ENCODE data around the gene TAF8.

The TAF8 gene

DNA sequence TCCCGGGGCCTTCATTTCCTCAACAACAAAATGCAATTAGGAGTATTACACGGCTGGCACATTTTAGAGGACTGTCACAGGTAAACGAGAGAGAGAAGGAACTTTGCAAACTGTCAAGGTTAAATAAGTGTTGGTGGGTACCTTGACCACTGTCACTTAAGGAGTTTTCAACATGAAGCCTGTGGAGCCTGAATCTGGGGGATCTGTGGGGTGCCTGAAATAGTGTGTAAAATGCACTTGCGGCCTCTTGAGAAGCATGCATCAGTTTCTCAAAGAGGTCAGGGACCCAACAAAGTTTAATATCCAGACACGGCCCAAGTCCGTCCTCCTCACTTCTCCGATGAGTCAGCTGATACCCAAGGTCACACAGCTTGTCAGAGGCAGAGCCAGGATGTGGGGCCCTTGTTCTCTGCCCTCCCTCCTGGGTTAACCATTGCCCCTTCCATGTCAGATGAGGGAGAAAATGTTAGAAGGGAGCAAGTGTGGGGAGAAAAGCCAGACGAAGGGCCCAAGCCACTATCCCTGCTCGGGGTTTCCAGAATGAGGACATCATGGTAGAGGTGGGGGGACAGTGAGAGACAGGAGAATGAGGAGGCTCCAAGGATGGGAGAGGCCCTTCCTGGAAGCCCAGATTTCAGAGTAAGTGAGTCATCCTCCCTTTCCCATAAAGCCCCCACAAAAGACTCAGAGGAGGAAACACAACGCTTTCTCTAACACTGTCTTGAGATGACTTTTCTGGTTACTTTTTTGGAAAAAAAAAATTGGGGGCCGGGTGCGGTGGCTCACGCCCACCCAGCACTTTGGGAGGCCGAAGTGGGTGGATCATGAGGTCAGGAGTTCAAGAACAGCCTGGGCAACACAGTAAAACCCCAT is 49.9 kb downstream of the TAF8 start:
- Histone ChIP-seq H3K27me3 (ENCODE audit: control insufficient read depth, insufficient read depth, low read length) (peaks cover 4% of the 10 kb centered on the region), H3K4me1 (ENCODE audit: control insufficient read depth, insufficient read depth, low read length) (peaks cover 4% of the 10 kb centered on the region), H3K9ac (ENCODE audit: low read length) (no peak overlapping the region), H3K4me3 (ENCODE audit: low read length) (no peak overlapping the region), H3K36me3 (ENCODE audit: control insufficient read depth, insufficient read depth, low read length) (no peaks in the 10 kb centered on the region), H3K27ac (ENCODE audit: low read depth, low read length) (peak overlapping the region; percentile 48)

DNA sequence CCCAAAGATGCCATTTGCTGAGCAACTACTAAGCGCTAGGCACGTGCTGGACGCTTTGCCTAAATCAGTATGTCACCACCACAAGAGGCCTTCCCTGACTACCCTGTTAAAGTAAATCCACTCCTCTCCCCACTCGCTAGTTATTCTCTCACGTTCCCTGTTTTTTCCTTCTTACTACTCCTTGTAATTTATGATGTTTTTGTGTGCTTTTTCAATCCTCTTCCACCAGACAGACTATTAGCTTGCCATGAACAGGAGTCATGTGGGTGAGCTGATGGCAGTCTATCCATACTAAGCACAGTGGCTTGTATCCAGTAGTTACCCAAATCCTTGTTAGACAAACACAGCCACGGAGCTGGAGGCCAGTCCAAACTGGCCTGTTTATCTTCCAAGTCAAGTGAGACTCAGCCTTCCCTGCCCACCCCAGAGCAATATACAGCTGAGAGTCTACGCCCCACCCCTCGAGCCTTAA is 50.9 kb downstream of the TAF8 start:
- H3K36me3 ChIP-seq (ENCODE audit: control insufficient read depth, insufficient read depth, low read length) = no peaks in the 10 kb centered on the region
- H3K4me1 ChIP-seq (ENCODE audit: control insufficient read depth, insufficient read depth, low read length) = peaks cover 4% of the 10 kb centered on the region
- H3K27me3 ChIP-seq (ENCODE audit: control insufficient read depth, insufficient read depth, low read length) = peaks cover 4% of the 10 kb centered on the region
- peak overlapping the region; percentile 59 for H3K27ac ChIP-seq (ENCODE audit: low read depth, low read length)
- no peak overlapping the region for H3K4me3 ChIP-seq (ENCODE audit: low read length)
- no peak overlapping the region for H3K9ac ChIP-seq (ENCODE audit: low read length)

DNA sequence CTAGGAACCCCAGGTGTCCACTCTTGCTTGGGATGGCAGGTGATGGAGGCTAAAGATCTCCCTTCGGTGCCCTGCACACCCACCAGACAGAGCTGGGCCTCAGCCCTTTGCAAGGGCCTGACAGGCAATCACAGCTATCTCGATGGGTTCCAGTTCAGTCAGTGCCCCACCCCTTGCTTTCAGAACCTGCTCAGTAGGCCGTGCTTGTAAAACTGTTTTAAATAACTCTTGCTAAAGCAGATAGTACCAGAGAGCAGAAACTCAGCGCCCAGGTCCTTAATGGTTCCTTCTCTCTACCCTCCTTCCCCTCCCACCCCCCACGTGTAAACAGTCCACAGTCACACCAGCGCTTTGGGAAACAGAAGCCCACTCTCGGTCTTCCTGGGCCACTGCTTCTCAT is 52.9 kb downstream of the TAF8 start:
- H3K4me3 ChIP-seq (ENCODE audit: low read length) = no peak overlapping the region

DNA sequence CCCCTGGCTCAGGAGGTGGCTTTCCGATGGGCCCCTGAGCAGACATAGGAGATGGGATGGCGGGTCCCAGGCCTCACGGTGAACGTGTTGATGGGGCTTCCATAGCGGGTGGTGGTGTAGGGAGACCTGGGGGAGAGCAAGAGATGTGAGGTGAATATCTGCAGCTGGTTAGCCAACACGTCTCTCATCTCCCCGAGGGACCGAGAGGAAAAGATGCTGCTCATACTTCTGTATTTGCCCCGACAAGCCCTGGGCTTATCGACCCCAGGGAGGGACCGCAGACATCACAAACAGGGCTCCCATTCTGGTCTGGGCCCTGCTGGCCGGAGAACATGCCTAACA is 53.4 kb downstream of the TAF8 start:
- Histone ChIP-seq H3K27ac (ENCODE audit: low read depth, low read length) (no peak overlapping the region), H3K4me1 (ENCODE audit: control insufficient read depth, insufficient read depth, low read length) (peaks cover 4% of the 10 kb centered on the region), H3K36me3 (ENCODE audit: control insufficient read depth, insufficient read depth, low read length) (no peaks in the 10 kb centered on the region), H3K9ac (ENCODE audit: low read length) (no peak overlapping the region), H3K4me3 (ENCODE audit: low read length) (peak overlapping the region; percentile 52), H3K27me3 (ENCODE audit: control insufficient read depth, insufficient read depth, low read length) (peaks cover 4% of the 10 kb centered on the region)

More for the DNA sequence above, 52.9 kb downstream of the TAF8 start:
- Histone ChIP-seq H3K4me1 (ENCODE audit: control insufficient read depth, insufficient read depth, low read length) (peaks cover 4% of the 10 kb centered on the region), H3K27ac (ENCODE audit: low read depth, low read length) (no peak overlapping the region), H3K9ac (ENCODE audit: low read length) (no peak overlapping the region), H3K27me3 (ENCODE audit: control insufficient read depth, insufficient read depth, low read length) (peaks cover 4% of the 10 kb centered on the region), H3K36me3 (ENCODE audit: control insufficient read depth, insufficient read depth, low read length) (no peaks in the 10 kb centered on the region)

DNA sequence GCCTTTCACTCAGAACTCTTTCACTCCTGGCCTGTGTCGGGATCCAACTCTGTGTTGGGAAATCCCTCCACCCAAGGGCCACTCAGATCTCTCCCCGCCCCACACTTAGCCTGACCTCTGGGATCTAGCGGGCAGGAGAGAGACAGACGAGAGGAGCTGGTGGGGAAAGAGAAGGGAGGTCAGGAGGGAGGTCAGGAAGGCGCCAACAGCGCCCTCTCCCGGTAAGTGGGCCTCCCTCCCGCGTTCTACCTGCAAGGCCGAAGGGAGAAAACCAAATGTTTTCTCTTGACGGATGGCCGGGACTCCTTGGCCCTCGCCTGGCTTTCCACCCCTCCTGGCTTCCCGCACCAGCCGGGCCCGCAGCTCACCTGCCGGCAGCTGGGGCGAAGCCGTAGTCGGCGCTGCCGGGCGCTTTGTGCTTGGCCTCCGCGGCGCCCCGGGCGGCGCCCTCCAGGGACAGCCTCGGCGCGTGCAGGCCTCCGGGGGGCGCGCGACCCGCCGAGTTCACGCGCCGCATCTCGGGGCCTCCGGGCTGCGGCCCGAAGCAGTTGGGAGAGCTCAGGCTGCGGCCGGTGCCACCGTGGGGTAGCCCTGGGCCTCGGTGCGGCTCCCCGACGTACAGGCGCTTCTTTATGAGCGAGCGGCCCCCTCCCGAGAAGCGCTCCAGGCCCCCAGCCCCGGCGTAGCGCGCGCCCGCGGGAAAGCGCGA is 53.9 kb downstream of the TAF8 start:
- H3K4me1 ChIP-seq (ENCODE audit: control insufficient read depth, insufficient read depth, low read length) = peaks cover 4% of the 10 kb centered on the region
- no peak overlapping the region for H3K27ac ChIP-seq (ENCODE audit: low read depth, low read length)
- peaks cover 4% of the 10 kb centered on the region for H3K27me3 ChIP-seq (ENCODE audit: control insufficient read depth, insufficient read depth, low read length)
- peak overlapping the region; percentile 52 for H3K4me3 ChIP-seq (ENCODE audit: low read length)
- no peak overlapping the region for H3K9ac ChIP-seq (ENCODE audit: low read length)
- H3K36me3 ChIP-seq (ENCODE audit: control insufficient read depth, insufficient read depth, low read length) = no peaks in the 10 kb centered on the region

DNA sequence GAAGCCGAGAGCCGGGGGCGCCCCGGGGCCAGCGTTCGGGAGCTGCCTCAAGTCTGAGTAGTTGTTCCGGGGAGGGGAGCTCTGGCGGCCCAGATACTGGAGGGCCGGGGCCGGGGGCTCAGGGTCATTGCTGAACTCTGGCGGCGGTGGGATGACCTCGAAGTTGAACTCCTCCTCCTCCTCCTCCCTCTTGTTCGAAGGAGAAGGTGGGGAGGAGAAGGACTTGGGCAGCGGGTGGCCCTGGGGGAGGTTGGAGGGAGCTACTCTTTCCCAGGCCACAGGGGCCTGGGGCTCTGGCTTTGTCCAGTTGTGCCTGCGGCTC is 54.4 kb downstream of the TAF8 start:
- Histone ChIP-seq H3K4me1 (ENCODE audit: control insufficient read depth, insufficient read depth, low read length) (peaks cover 4% of the 10 kb centered on the region), H3K27ac (ENCODE audit: low read depth, low read length) (no peak overlapping the region), H3K4me3 (ENCODE audit: low read length) (peak overlapping the region; percentile 52), H3K27me3 (ENCODE audit: control insufficient read depth, insufficient read depth, low read length) (peaks cover 4% of the 10 kb centered on the region), H3K36me3 (ENCODE audit: control insufficient read depth, insufficient read depth, low read length) (no peaks in the 10 kb centered on the region), H3K9ac (ENCODE audit: low read length) (no peak overlapping the region)

DNA sequence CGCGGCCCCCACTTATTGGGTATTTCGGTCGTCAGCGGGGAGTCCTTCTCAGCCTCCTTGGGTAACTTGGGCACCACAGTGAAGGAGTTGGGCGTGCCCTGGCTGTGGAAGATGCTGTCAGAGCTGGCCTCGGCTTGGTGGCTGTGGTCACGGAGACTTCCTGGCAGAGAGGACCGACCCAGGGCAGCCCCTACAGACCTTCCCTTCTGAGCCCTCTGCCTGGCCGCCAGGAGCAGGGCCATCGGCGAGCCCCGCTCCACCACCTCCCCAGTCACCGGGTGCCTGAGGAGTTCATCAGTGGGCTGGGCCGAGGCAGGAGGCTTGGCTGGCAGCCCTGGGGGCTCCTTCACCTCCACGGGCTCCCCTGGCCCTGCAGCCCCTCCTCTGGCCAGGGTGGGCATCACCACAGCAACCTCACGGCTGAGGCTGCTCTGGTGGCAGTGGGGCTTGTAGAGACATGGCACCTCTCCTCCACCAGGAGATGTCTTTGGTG is 54.9 kb downstream of the TAF8 start:
- peaks cover 1% of the 10 kb centered on the region for H3K4me1 ChIP-seq (ENCODE audit: control insufficient read depth, insufficient read depth, low read length)
- no peak overlapping the region for H3K4me3 ChIP-seq (ENCODE audit: low read length)
- no peak overlapping the region for H3K9ac ChIP-seq (ENCODE audit: low read length)
- peaks cover 4% of the 10 kb centered on the region for H3K27me3 ChIP-seq (ENCODE audit: control insufficient read depth, insufficient read depth, low read length)
- no peak overlapping the region for H3K27ac ChIP-seq (ENCODE audit: low read depth, low read length)
- no peaks in the 10 kb centered on the region for H3K36me3 ChIP-seq (ENCODE audit: control insufficient read depth, insufficient read depth, low read length)

DNA sequence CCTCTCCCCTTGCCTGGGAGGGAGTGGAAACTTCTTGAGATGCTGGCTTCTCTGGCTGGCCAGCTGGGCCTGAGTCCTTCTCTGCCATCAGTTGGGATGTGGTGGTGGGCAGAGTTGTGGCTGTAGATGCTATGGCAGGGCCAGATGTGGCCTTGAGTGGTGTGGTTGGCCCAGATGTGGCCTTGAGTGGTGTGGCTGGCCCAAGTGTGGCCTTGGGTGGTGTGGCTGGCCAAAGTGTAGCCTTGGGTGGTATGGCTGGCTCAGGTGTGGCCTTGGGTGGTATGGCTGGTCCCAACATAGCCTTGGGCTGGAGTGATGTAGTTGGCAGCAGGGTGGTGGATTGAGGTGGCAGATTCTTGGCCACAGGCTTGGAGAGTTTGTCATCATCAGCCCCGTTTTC is 55.4 kb downstream of the TAF8 start:
- H3K9ac ChIP-seq (ENCODE audit: low read length) = no peak overlapping the region
- peaks cover 4% of the 10 kb centered on the region for H3K27me3 ChIP-seq (ENCODE audit: control insufficient read depth, insufficient read depth, low read length)
- no peak overlapping the region for H3K27ac ChIP-seq (ENCODE audit: low read depth, low read length)
- no peaks in the 10 kb centered on the region for H3K36me3 ChIP-seq (ENCODE audit: control insufficient read depth, insufficient read depth, low read length)
- no peak overlapping the region for H3K4me3 ChIP-seq (ENCODE audit: low read length)
- H3K4me1 ChIP-seq (ENCODE audit: control insufficient read depth, insufficient read depth, low read length) = no peaks in the 10 kb centered on the region

DNA sequence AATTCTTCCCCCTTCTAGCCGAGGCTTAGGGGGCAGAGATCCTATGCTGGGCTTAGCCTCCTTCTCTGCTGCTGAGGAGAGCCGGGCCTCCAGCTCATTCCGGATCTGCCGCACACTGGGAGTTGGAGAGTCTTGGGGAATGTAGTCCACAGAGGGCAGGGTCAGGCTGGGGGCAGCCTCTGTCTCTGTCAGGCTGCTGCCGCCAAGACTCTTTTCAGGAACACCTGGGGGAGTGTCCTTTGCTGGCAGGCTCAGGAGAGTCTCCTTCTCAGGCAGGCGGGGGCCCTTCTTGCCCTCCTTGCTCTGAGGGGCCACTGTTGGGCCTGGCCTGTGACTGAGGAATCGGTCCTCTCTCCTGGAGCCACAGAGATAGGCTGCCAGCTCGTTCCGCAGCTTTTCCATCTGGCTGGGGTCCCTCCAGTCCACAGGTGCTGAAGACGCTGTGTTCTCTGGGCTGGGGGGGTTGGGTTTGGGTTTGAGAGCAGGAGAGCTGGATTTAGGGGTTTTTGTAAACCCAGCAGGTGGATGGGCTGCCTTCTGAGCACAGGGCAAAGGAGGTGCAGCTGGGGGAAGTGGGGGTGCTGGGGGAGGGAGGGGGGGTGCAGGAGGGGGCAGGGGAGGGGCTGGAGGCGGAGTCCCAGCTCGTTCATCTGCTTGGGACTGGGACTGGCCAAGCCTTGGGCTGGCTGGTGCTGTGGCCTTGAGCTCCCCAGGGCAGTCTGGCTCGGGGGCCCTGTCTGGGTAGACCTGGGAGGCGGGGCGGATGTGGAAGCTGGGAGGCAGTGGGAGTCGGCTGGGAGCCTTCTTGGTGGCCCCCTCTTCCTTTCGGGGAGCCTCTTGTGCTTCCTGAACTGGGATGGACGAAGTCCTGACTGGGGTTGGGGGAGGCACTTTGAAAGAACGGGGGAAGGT is 56.0 kb downstream of the TAF8 start:
- no peak overlapping the region for H3K27ac ChIP-seq (ENCODE audit: low read depth, low read length)
- no peak overlapping the region for H3K9ac ChIP-seq (ENCODE audit: low read length)
- H3K4me3 ChIP-seq (ENCODE audit: low read length) = no peak overlapping the region
- H3K27me3 ChIP-seq (ENCODE audit: control insufficient read depth, insufficient read depth, low read length) = peaks cover 4% of the 10 kb centered on the region
- no peaks in the 10 kb centered on the region for H3K36me3 ChIP-seq (ENCODE audit: control insufficient read depth, insufficient read depth, low read length)
- H3K4me1 ChIP-seq (ENCODE audit: control insufficient read depth, insufficient read depth, low read length) = no peaks in the 10 kb centered on the region

DNA sequence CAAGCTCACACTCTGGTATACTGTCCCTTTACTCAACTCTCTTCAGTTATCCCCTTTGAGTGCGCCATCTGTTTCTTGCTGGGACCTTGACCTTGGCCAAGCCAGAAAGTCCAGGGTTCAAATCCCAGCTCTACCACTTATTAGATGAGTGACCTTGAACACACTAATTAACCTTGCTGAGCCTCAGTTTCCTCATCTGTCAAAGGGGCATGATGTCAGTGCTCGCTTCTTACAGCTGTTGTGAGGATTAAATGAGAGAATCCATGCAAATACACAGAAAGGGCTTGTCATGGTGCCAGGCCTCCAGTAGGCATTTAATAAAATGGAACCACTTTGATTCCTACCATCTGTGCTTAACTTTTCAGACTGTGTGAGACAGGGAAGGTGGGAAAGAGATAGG is 57.7 kb downstream of the TAF8 start:
- Histone ChIP-seq H3K4me1 (ENCODE audit: control insufficient read depth, insufficient read depth, low read length) (no peaks in the 10 kb centered on the region), H3K9ac (ENCODE audit: low read length) (no peak overlapping the region), H3K4me3 (ENCODE audit: low read length) (no peak overlapping the region), H3K36me3 (ENCODE audit: control insufficient read depth, insufficient read depth, low read length) (no peaks in the 10 kb centered on the region), H3K27me3 (ENCODE audit: control insufficient read depth, insufficient read depth, low read length) (peaks cover 4% of the 10 kb centered on the region), H3K27ac (ENCODE audit: low read depth, low read length) (no peak overlapping the region)

DNA sequence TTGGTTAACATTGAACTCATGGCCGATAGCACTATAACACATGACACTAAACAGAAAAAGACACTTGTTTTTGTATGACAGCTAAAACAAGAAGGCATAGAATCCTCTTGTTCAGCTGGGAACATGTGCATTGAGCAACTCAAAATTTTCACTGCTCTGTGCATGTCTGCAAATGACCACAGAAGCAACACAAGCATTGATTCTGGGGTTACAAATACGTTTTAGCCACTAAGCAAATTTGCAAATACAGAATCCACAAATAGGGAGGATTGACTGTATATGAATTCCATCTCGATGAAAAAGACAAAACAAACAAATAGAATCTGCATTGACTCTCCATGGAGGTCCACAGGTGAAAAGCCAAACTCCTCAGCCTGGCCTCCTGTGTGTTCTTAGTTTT is 60.4 kb downstream of the TAF8 start:
- H3K36me3 ChIP-seq (ENCODE audit: control insufficient read depth, insufficient read depth, low read length) = no peaks in the 10 kb centered on the region
- H3K27me3 ChIP-seq (ENCODE audit: control insufficient read depth, insufficient read depth, low read length) = no peaks in the 10 kb centered on the region
- H3K27ac ChIP-seq (ENCODE audit: low read depth, low read length) = no peak overlapping the region
- no peaks in the 10 kb centered on the region for H3K4me1 ChIP-seq (ENCODE audit: control insufficient read depth, insufficient read depth, low read length)
- no peak overlapping the region for H3K4me3 ChIP-seq (ENCODE audit: low read length)
- H3K9ac ChIP-seq (ENCODE audit: low read length) = no peak overlapping the region

DNA sequence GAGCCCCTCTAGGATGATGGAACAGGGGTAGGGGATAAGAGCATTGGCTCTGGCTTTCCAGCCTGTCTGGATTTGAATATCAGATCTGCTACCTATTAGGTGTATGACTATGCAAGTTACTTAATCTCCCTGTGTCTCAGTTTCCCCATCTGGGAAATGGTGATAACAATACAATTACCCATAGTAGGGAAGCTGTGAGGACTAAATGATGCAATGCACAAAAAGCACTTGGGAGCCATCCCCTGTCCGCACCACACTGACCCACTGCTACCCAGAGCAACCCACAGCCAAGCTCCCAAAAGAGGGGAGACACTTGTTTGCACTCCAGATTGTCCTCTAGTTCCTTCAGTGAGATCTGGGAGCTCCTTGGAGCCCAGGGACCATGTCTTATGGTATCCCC is 62.0 kb downstream of the TAF8 start:
- no peak overlapping the region for H3K27ac ChIP-seq (ENCODE audit: low read depth, low read length)
- no peak overlapping the region for H3K9ac ChIP-seq (ENCODE audit: low read length)
- H3K4me1 ChIP-seq (ENCODE audit: control insufficient read depth, insufficient read depth, low read length) = no peaks in the 10 kb centered on the region
- H3K36me3 ChIP-seq (ENCODE audit: control insufficient read depth, insufficient read depth, low read length) = no peaks in the 10 kb centered on the region
- no peak overlapping the region for H3K4me3 ChIP-seq (ENCODE audit: low read length)
- H3K27me3 ChIP-seq (ENCODE audit: control insufficient read depth, insufficient read depth, low read length) = no peaks in the 10 kb centered on the region
